Measurements from ENCODE around the gene MYO5A. TPM values are rescaled to one million over a fixed set of nuclear protein-coding genes. Genes with fewer than 3 reads are reported as not detected.

MYO5A gene
- total RNA-seq, 4 donors from 2014 or later, result 10.9 to 151 (median 17.0) TPM

- Histone ChIP-seq H3K36me3 (peaks cover 0 to 3% (median 0%) of the 10 kb centered on the region in 4 donors), H3K4me1 (peaks cover 0 to 17% (median 7%) of the 10 kb centered on the region in 4 donors), H3K27ac (peak overlapping the region; percentile 14 to 75 (median 34)), H3K4me3 (no peak overlapping the region), H3K27me3 (no peaks in the 10 kb centered on the region), H3K9me3 (no peaks in the 10 kb centered on the region)
- no peak for TF ChIP-seq POLR2AphosphoS5 (IDR thresholded peaks at IDR 0.05)
- TF ChIP-seq POLR2A (IDR thresholded peaks at IDR 0.05), result no peak
- TF ChIP-seq EP300 (IDR thresholded peaks at IDR 0.05; ENCODE audit: low read depth), result no peak
- TF ChIP-seq CTCF (IDR thresholded peaks at IDR 0.05), result peak in 1 of 5 experiments; percentile 16
- intact Hi-C loops (cut with DNase I; ENCODE audit: low total_unique reads), result loop anchor here (5.0 kb wide), 1 partner anchor 471 kb away; no protein-coding TSS in a partner anchor
- in situ Hi-C loops (cut with MboI; ENCODE audit: low pct_ligation_motif_present in 1 of 4, low pct_unique_long_range_greater_than_20kb in 1 of 4, low sequenced_read_pairs in 3 of 4), result loop anchor here in 2 of 4 donors (25.0 kb wide), 2 partner anchors 326 to 476 kb away; no protein-coding TSS in a partner anchor
- peak; percentile 61 for DNase-seq
- WGBS, 2 donors (ENCODE audit: low coverage in 1 of 2), result 47% methylated on average over 8 of the region's 8 CpGs; no CpG with 5 or more reads in 1 of the 2 donors
Observed at GRCh38 chr15:52261498-52262242, 267.0 kb downstream of the MYO5A start.

DNA sequence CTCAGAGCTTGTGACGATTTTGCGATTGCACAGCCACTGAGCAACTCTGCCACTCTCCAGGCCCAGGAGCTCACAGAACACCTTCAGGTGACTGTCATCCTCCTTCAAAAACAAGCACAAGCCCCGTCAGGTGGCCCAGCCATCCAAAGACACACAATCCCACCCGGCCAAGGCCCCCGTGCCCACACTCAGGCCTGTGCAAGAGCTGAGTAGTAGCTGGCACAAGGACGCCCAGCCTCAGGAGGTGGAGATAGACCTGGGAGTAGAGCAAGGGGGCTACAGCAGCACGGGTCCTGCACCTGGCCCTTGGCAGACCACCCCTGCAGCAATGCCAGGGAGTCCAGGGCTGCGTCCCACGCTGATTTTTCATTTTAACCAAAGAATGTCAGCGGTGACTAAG, 267.7 kb downstream of the MYO5A start:
- no peak for DNase-seq
- no peak for TF ChIP-seq EP300 (IDR thresholded peaks at IDR 0.05; ENCODE audit: low read depth)
- TF ChIP-seq POLR2A (IDR thresholded peaks at IDR 0.05), result no peak
- no peak for TF ChIP-seq POLR2AphosphoS5 (IDR thresholded peaks at IDR 0.05)
- no peak for TF ChIP-seq CTCF (IDR thresholded peaks at IDR 0.05)
- in situ Hi-C loops (cut with MboI; ENCODE audit: low pct_ligation_motif_present in 1 of 4, low pct_unique_long_range_greater_than_20kb in 1 of 4, low sequenced_read_pairs in 3 of 4), result loop anchor here in 2 of 4 donors (25.0 kb wide), 2 partner anchors 326 to 476 kb away; no protein-coding TSS in a partner anchor
- 96% methylated on average over 9 of the region's 10 CpGs; no CpG with 5 or more reads in 1 of the 2 donors for WGBS, 2 donors (ENCODE audit: low coverage in 1 of 2)
- H3K4me1 ChIP-seq, result peaks cover 0 to 20% (median 11%) of the 10 kb centered on the region in 4 donors
- no peaks in the 10 kb centered on the region for H3K27me3 ChIP-seq
- H3K4me3 ChIP-seq, result no peak overlapping the region
- H3K9me3 ChIP-seq, result no peaks in the 10 kb centered on the region
- peaks cover 0 to 3% (median 0%) of the 10 kb centered on the region in 4 donors for H3K36me3 ChIP-seq
- intact Hi-C loops (cut with DNase I; ENCODE audit: low total_unique reads), result loop anchor here (5.0 kb wide), 1 partner anchor 471 kb away; no protein-coding TSS in a partner anchor
- H3K27ac ChIP-seq, result peak overlapping the region in 2 of 4 donors; percentile 39 to 75

DNA sequence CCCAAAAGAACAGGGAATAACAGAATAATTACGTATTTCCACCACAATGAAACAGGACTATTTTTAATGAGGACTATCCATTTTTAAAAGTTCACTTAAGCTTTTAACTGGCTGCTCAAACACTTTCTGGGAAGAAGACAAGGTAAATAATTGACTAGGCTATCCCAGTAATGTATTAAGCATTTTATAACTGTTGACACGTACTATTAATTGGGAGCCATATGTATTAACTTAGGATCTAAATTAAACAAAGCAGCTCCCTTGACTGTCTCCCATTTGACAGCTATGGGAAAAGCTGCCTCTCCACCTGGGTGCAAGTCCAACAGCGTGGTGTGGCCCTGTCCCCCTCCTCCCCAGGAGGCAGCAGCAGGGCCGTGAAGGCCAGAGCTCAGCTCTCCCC, 269.2 kb downstream of the MYO5A start:
- H3K4me3 ChIP-seq, result no peak overlapping the region
- intact Hi-C loops (cut with DNase I; ENCODE audit: low total_unique reads) (no loop called here), in situ Hi-C loops (cut with MboI; ENCODE audit: low pct_ligation_motif_present in 1 of 4, low pct_unique_long_range_greater_than_20kb in 1 of 4, low sequenced_read_pairs in 3 of 4) (loop anchor here in 3 of 4 donors (5.0 to 25.0 kb wide), 4 partner anchors 328 to 478 kb away; no protein-coding TSS in a partner anchor)
- TF ChIP-seq CTCF (IDR thresholded peaks at IDR 0.05) (no peak), POLR2A (IDR thresholded peaks at IDR 0.05) (no peak), EP300 (IDR thresholded peaks at IDR 0.05; ENCODE audit: low read depth) (no peak), POLR2AphosphoS5 (IDR thresholded peaks at IDR 0.05) (no peak)
- no peaks in the 10 kb centered on the region for H3K27me3 ChIP-seq
- H3K36me3 ChIP-seq, result peaks cover 0 to 3% (median 0%) of the 10 kb centered on the region in 4 donors
- DNase-seq, result no peak
- 84 to 88% methylated on average over 1 to 4 of the region's 4 CpGs for WGBS, 2 donors (ENCODE audit: low coverage in 1 of 2)
- no peak overlapping the region for H3K27ac ChIP-seq
- H3K4me1 ChIP-seq, result peaks cover 0 to 20% (median 11%) of the 10 kb centered on the region in 4 donors
- H3K9me3 ChIP-seq, result no peaks in the 10 kb centered on the region

- no peak for DNase-seq
- 97% methylated on average over 5 of the region's 5 CpGs; no CpG with 5 or more reads in 1 of the 2 donors for WGBS, 2 donors (ENCODE audit: low coverage in 1 of 2)
- Histone ChIP-seq H3K27ac (no peak overlapping the region), H3K9me3 (no peaks in the 10 kb centered on the region), H3K27me3 (no peaks in the 10 kb centered on the region), H3K4me3 (no peak overlapping the region), H3K36me3 (no peaks in the 10 kb centered on the region), H3K4me1 (peaks cover 0 to 20% (median 11%) of the 10 kb centered on the region in 4 donors)
- TF ChIP-seq CTCF (IDR thresholded peaks at IDR 0.05), result no peak
- TF ChIP-seq EP300 (IDR thresholded peaks at IDR 0.05; ENCODE audit: low read depth), result no peak
- no peak for TF ChIP-seq POLR2A (IDR thresholded peaks at IDR 0.05)
- no peak for TF ChIP-seq POLR2AphosphoS5 (IDR thresholded peaks at IDR 0.05)
- intact Hi-C loops (cut with DNase I; ENCODE audit: low total_unique reads), result no loop called here
- in situ Hi-C loops (cut with MboI; ENCODE audit: low pct_ligation_motif_present in 1 of 4, low pct_unique_long_range_greater_than_20kb in 1 of 4, low sequenced_read_pairs in 3 of 4), result loop anchor here in 3 of 4 donors (5.0 to 25.0 kb wide), 4 partner anchors 329 to 479 kb away; no protein-coding TSS in a partner anchor
Observed at GRCh38 chr15:52258461-52258860, 270.2 kb downstream of the MYO5A start.

Data from transverse colon (tissue), 4 donors.